ENCODE results near the gene NECAB3.
"Not testable (repeated sequence)": the region's sequence is repeated elsewhere in the genome, so short reads cannot be mapped to it uniquely, and the experiment has no call there.

NECAB3 gene
- 2.0 to 16.0 (median 6.8) reads per million in 17 experiments for total RNA-seq

DNA sequence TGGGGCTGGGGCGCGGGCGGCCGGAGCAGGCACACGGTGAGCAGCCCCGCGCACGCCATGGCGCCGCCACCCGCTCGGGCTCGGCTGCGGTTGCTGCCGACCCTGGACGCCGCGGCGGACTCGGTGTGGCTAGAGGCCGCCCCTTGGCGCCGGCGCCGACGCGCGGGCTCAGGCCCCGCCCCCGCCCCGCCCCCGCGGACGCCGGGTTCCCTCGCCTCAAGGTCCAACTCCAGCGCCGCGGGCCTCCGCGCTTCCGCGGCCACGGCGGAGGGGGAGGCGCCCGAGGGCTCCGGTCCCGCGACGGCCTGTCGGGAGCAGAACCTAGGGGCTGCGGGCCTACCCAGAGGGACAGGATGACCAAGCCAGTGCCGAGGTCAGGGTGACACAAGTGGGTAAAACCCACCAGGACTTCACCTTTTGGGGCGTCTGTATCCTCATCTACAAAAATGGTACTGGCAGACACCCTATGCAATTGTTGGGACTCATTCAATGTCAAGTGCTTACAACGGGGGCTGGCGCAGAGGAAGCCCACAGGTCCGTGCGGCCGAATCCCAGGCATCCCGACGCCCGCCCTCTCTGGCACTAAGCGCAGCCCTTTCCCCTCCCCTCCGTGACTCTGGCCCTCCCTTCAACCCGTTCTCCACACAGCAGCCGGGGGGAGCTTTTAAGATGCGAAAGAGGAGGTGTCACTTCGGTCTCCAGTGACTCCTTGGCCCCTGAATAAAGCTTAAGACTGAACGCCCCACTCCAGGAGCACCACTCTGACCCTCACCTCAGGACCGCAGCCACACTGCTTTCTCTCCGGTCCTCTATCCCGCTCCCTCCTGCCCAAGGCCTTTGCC lies at the start of gene NECAB3:
NECAB3 (minus strand) TSS at position 135 of the 842 bp plus-strand sequence; CDS start at position 59, 76 bp downstream.
- DNase-seq = peak; percentile 78 to 94 (median 88)

- no peak for DNase-seq
These were observed 47.3 kb upstream of the NECAB3 start for GRCh38 chr20:33721391-33722140.

DNA sequence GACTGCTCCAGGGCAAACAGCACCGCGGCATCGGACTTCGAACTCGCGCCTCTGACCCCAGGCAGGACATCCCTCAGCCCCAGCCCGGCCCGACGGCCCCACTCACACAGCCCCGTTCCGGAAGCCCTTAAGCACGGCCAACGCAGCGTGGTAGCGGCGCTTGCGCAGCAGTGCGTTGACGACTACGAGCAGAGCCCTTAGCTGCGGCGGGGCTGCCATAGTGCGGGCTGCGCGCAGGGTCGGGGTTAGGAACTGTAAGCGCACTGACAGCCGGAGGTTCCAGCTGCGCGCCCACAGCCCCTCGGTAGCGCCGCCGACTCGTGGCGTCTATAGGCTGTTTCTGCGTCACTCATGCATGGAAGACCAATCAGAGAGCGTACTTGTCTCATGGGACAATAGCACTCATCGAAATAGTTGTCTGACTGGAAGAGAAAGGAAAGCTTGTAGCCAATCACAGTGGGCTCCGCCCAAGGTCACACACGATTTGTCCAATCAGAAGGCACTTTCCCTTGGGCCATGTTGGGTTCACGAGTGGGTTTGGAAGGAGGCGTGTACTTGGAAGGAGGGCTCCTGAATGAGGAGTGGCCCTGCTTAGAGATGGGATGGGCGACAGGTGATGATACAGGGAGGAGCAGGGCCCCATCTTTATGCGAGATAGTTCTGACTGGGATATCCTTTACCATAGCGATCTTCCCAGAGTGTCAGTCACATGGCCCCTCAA lies 45.9 kb upstream of the NECAB3 start, which contains the start of gene PXMP4:
PXMP4 (minus strand) TSS at position 322 of the 721 bp plus-strand sequence; CDS start at position 219, 103 bp downstream.
- DNase-seq = peak; percentile 93 to 98 (median 96)

DNA sequence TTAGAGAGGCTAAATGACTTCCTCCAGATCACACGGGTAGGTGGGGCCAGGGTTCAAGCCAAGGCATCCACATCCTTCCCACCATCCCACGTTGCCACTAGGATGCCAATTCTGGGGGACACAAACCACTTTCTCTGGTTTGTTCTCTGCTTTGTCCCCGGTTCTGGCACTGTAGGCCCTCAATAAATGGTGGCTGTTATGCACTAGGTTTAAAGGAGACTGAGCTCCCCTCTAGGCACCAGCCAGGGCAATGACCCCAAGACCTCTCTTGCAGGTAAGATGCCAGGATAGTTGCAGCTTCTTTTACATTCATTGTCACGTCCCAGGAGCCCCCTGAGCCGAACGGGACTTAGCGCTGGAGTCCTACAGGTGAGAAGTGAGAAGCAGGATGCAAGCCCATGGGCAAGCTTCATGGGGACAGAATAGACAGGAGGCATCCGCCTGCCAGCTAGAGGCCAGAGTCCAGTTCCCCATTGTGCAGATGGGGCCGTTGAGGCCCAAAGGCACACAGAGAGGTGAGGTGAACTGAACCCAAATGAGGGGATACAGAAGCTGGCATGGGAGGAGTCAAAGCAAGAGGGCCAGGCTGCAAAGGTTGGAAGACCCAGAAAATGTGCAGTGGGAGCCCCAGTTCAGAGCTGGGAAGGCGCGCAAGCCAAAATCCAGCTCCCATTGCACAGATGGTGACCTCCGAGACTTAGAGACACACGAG lies 45.2 kb upstream of the NECAB3 start:
- peak in 3 of 4 experiments; percentile 17 to 37 (median 18) for DNase-seq

GRCh38 chr20:33716498-33716897 lies 42.3 kb upstream of the NECAB3 start:
- DNase-seq = no peak

GRCh38 chr20:33713865-33714367 lies 39.7 kb upstream of the NECAB3 start:
- no peak for DNase-seq

DNA sequence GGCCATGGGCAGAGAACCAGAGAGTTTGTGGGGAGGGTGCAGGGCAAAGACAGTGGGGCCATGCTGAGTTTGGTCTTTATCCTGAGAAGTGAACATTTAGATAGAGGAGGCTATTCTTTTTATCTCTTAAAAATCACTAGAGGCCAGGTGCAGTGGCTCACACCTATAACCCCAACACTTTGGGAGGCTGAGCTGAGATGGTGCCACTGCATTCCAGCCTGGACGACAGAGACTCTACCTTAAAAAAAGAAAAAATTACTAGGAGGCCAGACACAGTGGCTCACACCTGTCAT lies 37.2 kb upstream of the NECAB3 start:
- no peak for DNase-seq

DNA sequence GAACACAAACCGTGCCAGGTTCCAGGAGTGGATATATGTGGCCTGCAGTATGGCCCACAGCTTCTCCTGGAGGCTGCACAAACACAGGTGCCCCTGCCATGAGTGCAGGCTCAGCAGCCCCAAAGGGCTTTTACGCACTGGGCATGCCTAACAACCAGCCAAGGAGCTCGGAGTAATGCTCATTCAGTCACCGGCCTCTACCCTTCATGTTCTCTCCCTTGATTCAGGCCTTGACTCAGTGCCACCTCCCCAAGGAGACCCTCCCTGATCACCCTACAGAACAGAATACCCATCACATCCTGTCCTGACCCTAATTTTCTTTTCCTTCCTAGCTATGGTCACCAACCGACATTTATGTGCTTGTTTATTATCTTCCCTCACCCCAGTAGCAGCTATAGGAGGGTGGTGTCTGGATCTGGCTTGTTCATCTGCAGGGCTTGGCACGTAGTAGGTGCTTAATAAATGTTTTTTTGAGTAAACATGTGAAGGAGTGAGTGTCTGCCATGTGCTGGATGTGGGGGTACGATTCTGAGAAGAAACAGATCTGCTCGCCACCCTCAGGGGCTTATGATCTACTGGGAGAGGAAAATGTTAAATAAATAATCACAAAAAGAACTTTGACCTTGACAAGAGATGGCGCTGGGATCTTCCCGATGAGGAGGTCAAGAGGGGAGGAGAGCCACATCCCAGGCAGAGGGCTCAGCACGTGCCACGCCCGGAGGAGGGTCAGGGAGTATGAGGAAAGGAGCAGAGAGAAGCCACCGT lies 36.6 kb upstream of the NECAB3 start:
- no peak for DNase-seq

GRCh38 chr20:33709905-33710541 lies 35.8 kb upstream of the NECAB3 start:
- DNase-seq = no peak

GRCh38 chr20:33709398-33709797 lies 35.2 kb upstream of the NECAB3 start:
- DNase-seq = no peak

DNA sequence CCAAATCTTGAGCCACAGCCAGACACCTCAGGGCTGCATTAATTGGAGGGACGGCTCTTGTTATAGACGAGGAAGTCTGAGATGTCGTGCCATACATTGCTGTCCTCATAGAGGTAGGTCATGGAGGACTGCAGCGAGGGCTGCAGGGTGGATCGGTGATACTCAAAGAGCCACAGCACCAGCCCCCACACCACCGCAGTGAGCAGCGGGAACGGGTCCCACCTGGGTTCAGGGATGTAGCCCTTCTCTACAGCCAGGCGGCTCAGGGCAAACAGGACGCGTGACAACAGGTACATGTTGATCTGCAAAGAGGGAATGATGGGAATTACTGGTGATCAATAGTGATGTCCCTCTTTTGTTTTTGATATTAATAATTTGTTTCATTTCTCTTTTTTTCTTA lies 33.4 kb upstream of the NECAB3 start:
- DNase-seq = no peak

DNA sequence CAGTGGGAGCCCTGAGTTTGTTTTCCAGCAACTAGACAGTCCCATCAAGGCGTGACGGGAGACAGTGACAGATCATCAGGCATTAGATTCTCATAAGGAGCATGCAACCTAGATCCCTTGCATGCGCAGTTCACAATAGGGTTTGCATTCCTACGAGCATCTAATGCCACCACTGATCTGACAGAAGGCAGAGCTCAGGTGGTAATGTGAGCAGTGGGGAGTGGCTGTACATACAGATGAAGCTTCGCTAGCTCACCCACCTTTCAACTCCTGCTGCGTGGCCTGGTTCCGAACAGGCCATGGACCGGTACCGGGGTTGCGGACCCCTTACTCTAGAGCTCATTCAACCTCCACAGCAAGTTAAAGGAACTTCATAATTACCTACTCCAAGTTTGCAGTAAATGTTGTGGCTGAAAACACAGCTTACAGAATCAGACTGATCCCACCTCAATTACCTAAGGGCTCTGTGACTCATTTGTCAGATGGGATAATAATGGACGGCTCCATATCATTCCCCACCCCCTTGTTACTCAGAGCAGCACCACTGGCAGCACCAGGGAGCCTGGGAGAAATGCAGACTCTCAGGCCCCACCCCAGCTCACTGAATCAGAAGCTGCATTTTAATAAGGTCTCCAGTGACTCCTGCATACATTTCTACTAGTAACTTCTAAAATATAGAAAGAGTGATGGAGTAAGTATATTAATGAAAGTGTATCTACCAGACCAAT lies 30.1 kb upstream of the NECAB3 start:
- no peak for DNase-seq

DNA sequence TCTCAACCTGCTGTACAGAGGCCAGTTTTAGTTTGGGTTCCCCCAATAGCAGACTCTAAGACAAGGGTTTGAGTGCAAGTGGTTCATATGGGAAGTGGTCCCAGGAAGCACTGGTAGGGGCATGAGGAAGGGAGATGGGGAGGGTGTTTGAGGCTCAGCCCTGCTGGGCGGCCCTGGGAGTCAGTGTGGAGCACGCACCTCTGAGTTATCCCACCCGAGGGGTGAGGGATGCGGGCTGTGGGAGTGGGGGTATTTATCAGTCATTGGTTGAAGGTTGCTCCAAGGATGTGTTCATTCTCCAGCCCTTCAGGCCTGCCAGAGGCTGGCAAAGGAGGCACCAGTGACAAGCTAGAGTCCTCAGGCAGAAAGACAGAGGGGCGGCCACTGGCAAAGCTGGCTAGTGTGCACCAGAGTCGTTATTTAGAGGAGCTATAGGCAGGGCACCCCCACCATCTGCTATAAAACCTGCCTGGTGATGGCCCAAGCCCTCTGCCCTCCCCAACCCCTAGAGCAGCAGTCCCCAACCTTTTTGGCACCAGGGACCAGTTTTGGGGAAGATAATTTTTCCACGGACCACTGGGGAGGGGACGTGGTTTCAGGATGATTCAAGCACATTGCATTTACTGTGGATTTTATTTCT lies 29.4 kb upstream of the NECAB3 start:
- DNase-seq = no peak

DNA sequence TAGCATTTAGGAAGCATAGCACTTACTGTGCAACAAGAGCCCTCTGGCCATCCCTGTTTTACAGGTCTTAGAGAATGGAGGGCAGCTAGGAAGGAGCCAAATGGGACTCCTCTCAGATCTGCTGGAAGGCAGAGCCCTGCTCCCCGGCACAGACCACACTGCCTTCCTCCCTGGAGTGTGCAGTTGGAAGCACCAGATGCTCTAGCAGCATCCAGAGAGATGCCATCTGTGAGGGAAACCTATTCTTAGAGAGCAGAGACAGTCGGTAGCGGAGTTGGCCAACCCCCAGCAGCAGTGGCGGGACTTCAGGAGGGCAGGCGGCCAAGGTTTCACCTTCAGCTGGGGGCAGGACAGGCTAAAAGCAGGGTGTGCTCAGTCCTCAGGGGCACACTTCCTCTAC lies 28.6 kb upstream of the NECAB3 start:
- DNase-seq = no peak

GRCh38 chr20:33701629-33702450 lies 27.6 kb upstream of the NECAB3 start:
- no peak for DNase-seq

DNA sequence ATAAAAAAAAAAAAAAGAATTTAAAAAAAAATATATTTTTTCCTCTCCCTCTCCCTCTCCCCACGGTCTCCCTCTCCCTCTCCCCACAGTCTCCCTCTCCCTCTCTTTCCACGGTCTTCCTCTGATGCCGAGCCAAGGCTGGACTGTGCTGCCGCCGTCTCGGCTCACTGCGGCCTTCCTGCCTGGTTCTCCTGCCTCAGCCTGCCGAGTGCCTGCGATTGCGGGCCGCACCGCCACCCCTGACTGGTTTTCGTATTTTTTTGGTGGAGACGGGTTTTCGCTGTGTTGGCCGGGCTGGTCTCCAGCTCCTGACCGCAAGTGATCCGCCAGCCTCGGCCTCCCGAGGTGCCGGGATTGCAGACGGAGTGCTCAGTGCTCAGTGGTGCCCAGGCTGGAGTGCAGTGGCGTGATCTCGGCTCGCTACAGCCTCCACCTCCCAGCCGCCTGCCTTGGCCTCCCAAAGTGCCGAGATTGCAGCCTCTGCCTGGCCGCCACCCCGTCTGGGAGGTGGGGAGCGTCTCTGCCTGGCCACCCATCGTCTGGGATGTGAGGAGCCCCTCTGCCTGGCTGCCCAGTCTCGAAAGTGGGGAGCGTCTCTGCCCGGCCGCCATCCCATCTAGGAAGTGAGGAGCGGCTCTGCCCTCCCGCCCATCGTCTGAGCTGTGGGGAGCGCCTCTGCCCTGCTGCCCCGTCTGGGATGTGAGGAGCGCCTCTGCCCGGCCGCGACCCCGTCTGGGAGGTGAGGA lies 26.6 kb upstream of the NECAB3 start:
- DNase-seq = not testable (repeated sequence)

- DNase-seq = not testable (repeated sequence)
These were observed 24.7 kb upstream of the NECAB3 start for GRCh38 chr20:33698966-33699365.

GRCh38 chr20:33697129-33697528 lies 22.9 kb upstream of the NECAB3 start:
- DNase-seq = peak in 1 of 4 experiments; percentile 15
